GM12873 (cell line): ENCODE data around the gene NPAT.

Experiments
- TF ChIP-seq, protein P1 (sequence below): IDR thresholded peaks from 2 replicates; pipeline ENCODE4 v1.5.1; 2012; ENCODE audit warnings: low read depth, mild to moderate bottlenecking, moderate library complexity, low read length, control low read depth; ENCODE audit not compliant: insufficient read depth; ENCODE audit errors: missing control alignments

The NPAT gene

DNA sequence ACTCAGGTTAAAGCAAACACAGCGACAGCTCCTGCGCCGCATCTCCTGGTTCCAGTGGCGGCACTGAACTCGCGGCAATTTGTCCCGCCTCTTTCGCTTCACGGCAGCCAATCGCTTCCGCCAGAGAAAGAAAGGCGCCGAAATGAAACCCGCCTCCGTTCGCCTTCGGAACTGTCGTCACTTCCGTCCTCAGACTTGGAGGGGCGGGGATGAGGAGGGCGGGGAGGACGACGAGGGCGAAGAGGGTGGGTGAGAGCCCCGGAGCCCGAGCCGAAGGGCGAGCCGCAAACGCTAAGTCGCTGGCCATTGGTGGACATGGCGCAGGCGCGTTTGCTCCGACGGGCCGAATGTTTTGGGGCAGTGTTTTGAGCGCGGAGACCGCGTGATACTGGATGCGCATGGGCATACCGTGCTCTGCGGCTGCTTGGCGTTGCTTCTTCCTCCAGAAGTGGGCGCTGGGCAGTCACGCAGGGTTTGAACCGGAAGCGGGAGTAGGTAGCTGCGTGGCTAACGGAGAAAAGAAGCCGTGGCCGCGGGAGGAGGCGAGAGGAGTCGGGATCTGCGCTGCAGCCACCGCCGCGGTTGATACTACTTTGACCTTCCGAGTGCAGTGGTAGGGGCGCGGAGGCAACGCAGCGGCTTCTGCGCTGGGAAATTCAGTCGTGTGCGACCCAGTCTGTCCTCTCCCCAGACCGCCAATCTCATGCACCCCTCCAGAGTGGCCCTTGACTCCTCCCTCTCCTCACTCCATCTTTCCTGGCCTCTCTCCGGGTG lies at the start of gene NPAT, which contains the start of gene ATM:
TSS of gene NPAT (minus strand) at position 65 of the 774 bp plus-strand sequence. CDS start 102 bp downstream, outside the sequence.
TSS of gene ATM (plus strand) at position 494 of the 774 bp plus-strand sequence. CDS start 4,558 bp downstream, outside the sequence.
- TF ChIP-seq, protein P1, sequence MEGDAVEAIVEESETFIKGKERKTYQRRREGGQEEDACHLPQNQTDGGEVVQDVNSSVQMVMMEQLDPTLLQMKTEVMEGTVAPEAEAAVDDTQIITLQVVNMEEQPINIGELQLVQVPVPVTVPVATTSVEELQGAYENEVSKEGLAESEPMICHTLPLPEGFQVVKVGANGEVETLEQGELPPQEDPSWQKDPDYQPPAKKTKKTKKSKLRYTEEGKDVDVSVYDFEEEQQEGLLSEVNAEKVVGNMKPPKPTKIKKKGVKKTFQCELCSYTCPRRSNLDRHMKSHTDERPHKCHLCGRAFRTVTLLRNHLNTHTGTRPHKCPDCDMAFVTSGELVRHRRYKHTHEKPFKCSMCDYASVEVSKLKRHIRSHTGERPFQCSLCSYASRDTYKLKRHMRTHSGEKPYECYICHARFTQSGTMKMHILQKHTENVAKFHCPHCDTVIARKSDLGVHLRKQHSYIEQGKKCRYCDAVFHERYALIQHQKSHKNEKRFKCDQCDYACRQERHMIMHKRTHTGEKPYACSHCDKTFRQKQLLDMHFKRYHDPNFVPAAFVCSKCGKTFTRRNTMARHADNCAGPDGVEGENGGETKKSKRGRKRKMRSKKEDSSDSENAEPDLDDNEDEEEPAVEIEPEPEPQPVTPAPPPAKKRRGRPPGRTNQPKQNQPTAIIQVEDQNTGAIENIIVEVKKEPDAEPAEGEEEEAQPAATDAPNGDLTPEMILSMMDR = peak; percentile 84

DNA sequence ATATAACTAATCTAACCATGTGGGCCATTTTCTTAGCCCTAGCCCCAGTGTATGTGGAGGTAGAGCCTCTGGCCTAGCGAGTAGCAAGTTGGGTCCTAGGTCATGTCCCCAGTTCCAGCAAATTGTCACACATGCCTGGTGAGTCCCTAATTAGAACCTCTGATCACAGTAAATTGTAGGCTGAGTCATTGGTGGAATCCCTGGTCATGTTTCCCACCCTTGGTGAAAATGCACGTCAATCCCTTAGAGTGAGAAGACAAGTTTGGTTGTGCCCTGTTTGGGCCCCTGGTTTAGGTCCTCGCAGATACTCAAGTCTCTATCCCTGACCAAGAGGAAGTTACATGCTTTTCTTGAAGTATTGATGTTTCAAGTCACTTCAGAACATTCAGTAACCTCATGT lies 47.1 kb upstream of the NPAT start:
- TF ChIP-seq, protein P1 = no peak

DNA sequence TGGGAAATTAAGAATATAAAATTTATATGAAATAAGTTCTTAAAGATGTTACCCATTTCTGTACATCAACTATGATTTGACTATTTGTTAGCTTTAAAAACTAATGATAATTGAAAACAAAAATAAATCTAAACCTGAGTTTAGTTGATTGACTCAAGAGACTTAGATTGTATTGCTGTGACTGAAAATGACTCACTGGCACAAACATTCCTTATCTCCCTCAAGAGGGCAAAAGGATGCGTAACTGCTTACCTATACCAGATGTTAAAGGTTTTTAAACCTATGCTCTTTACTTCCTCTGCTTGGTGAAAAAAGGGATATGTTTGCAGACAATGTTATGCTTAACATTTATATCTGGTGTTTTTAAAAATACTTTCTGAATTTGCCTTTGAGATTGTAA lies 30.7 kb upstream of the NPAT start:
- TF ChIP-seq, protein P1 = no peak

DNA sequence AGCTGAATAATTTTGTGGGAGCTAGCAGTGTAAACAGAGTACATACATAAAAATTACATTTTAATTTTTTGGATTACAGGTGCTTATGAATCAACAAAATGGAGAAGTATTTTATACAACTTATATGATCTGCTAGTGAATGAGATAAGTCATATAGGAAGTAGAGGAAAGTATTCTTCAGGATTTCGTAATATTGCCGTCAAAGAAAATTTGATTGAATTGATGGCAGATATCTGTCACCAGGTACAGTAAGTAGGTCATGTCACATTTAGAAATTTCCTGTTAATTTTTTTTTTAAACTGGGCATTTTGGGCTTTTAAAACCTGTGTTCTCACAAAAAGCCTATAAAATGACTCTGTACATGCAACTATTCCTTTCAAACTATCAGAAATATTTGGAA lies 24.4 kb upstream of the NPAT start:
- TF ChIP-seq, protein P1 = no peak

DNA sequence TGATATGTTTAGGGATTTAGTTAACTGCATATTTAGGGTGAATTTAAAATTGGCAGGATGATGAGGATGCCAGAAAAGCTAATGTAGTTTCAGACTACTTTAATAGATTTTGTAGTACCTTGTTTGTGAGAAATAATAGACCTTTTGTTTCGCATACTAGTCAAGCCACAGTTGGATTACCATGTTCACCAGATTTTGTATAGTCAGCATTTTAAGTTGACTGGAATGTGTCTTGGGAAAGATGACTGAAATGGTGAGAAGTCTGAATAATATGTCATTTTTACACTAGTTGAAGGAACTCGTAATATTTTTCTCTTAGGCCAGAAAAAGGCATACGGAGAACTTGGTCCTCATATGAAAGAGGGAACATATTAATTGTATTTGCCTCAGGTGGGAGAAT lies 23.9 kb upstream of the NPAT start:
- TF ChIP-seq, protein P1 = no peak

DNA sequence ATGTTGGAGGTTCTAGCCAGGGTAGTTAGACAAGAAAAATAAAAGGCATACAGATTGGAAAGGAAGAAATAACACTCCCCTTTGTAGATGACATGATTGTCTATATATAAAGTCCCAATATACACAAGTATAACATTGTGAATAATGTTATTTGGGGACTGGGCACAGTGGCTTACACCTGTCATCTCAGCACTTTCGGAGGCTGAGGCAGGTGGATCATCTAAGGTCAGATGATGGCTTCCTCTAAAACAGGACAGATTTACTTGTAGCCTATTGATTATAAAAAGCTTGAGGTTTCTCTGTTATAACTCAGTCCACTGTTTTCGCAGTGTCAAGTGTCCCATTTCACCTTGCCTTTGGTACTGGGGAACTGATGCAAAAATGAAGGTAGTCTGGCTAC lies 20.0 kb upstream of the NPAT start:
- TF ChIP-seq, protein P1 = no peak

DNA sequence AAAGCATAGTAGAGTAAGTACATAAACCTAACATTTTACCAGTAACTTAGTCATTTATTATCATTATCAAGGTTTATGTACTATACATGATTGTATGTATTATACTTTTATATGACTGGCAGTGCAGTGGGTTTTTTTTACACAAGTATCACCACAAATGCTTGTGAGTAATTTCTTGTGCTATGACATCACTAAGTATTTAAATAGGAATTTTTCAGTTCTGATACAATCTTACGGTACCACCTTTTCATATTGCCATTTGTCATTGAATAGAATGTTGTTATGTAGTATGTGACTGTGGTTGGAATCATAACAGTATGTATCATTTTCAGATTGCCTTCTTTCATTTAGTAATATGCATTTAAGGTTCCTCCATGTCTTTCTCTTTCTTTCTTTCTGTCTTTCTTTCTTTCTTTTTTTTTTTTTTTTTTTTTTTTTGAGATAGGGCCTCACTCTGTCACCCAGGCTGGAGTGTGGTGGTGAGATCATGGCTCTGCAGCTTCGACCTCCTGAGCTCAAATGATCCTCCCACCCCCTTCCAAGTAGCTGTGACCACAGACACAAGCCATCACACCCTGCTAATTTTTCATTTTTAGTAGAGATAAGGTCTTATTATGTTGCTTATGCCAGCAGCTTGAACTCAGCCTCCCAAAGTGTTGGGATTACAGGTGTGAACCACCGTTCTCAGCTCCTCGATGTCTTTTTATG lies 19.0 kb upstream of the NPAT start:
- TF ChIP-seq, protein P1 = no peak
